ENCODE results near the gene PADI6. TPM values are rescaled to one million over a fixed set of nuclear protein-coding genes. Genes with fewer than 3 reads are reported as not detected.

Gene PADI6
- total and polyA plus RNA-seq, 10 of the 15 experiments (the other 5 are each of a cell fraction or from before 2014, with no cell fraction given), result not detected

- Histone ChIP-seq H3K27me3 (replicated peaks in 1 of 2; ENCODE audit: control insufficient read depth in 2 of 2, insufficient read depth in 2 of 2, low read length in 1 of 2) (no peaks in the 10 kb centered on the region), H3K27ac (ENCODE audit: control insufficient read depth, insufficient read depth) (no peak overlapping the region), H3K9ac (ENCODE audit: control insufficient read depth, insufficient read depth, low read length) (no peak overlapping the region), H3K9me3 (replicated peaks; ENCODE audit: control insufficient read depth, insufficient read depth, low read length) (no peaks in the 10 kb centered on the region), H3K4me3 (no peak overlapping the region), H4K20me1 (ENCODE audit: control insufficient read depth, insufficient read depth) (no peaks in the 10 kb centered on the region), H3K4me2 (ENCODE audit: control insufficient read depth, insufficient read depth) (no peak overlapping the region), H3K4me1 (ENCODE audit: control insufficient read depth, insufficient read depth, low read length) (peaks cover 7% of the 10 kb centered on the region), H2AFZ (ENCODE audit: control insufficient read depth, low read depth, low read length) (no peak overlapping the region), H3K36me3 (ENCODE audit: control insufficient read depth in 2 of 2, insufficient read depth in 2 of 2, low read length in 1 of 2) (no peaks in the 10 kb centered on the region), H3K79me2 (ENCODE audit: control insufficient read depth, insufficient read depth, low read length) (no peaks in the 10 kb centered on the region)
- BruUV-seq (replicated peaks), result no TSS peak
- ChIA-PET SMC1A (ENCODE audit: uncharacterized antibody, unreplicated experiment) (no interaction called here), RAD21 (ENCODE audit: unreplicated experiment) (no interaction called here), POLR2A (no interaction called here), CTCF (no interaction called here)
- no peak for ATAC-seq
- FAIRE-seq, result no peak
- intact Hi-C loops (cut with micrococcal nuclease; ENCODE audit: unreplicated experiment) (no loop called here), in situ Hi-C loops (cut with MboI) (no loop called here)
- no peak for DNase-seq (ENCODE audit: low read depth, low spot score)
- TF ChIP-seq FOS (IDR thresholded peaks at IDR 0.05; ENCODE audit: borderline replicate concordance, extremely low read depth, insufficient read length) (no peak), FOXK2 (IDR thresholded peaks at IDR 0.05) (no peak), ELK1 (IDR thresholded peaks at IDR 0.05; ENCODE audit: low read depth, low read length) (no peak), POLR2A (IDR thresholded peaks at IDR 0.05; ENCODE audit: low read depth, low read length) (no peak), MEF2B (IDR thresholded peaks at IDR 0.05; ENCODE audit: partially characterized antibody, poor library complexity, severe bottlenecking) (no peak), SPI1 (IDR thresholded peaks at IDR 0.05; ENCODE audit: borderline replicate concordance, insufficient read depth, low read depth, low read length) (no peak), EGR1 (IDR thresholded peaks at IDR 0.05; ENCODE audit: borderline replicate concordance in 1 of 2, low read depth in 2 of 2, low read length in 2 of 2) (no peak), SREBF2 (IDR thresholded peaks at IDR 0.05; ENCODE audit: low read length) (no peak), ESRRA (IDR thresholded peaks at IDR 0.05; ENCODE audit: low read length) (no peak), ZNF24 (IDR thresholded peaks at IDR 0.05) (no peak), RBBP5 (conservative IDR thresholded peaks at IDR 0.05) (no peak), EED (IDR thresholded peaks at IDR 0.05; ENCODE audit: low read depth) (no peak), RELB (IDR thresholded peaks at IDR 0.05; ENCODE audit: low read depth) (no peak), PKNOX1 (IDR thresholded peaks at IDR 0.05) (no peak), RELA (IDR thresholded peaks at IDR 0.05; ENCODE audit: borderline replicate concordance, partially characterized antibody) (no peak), STAT1 (conservative IDR thresholded peaks at IDR 0.05) (no peak), ZZZ3 (IDR thresholded peaks at IDR 0.05; ENCODE audit: control insufficient read depth, insufficient read length, low read depth) (no peak), ZNF687 (IDR thresholded peaks at IDR 0.05) (no peak)
- WGBS (ENCODE audit: insufficient coverage, insufficient replicate concordance, low lambda C conversion rate, missing lambda C conversion rate), result 56% methylated on average over 9 of the region's 9 CpGs
Measured at GRCh38 chr1:17346046-17346789, 25.8 kb upstream of the PADI6 start.
